Measurements from ENCODE around the gene DNM1L.

DNM1L gene

GRCh38 chr12:32765906-32766305 is 86.8 kb downstream of the DNM1L start:
- H3K4me1 Mint-ChIP-seq = no peaks in the 10 kb centered on the region
- peaks cover 27% of the 10 kb centered on the region for H3K27me3 Mint-ChIP-seq
- DNase-seq (no peak), ATAC-seq (no peak)
- no peak overlapping the region for H3K27ac Mint-ChIP-seq
- no peaks in the 10 kb centered on the region for H3K9me3 Mint-ChIP-seq
- H3K4me3 Mint-ChIP-seq = no peak overlapping the region

GRCh38 chr12:32768518-32768917 is 89.4 kb downstream of the DNM1L start:
- Mint-ChIP-seq H3K9me3 (no peaks in the 10 kb centered on the region), H3K4me3 (no peak overlapping the region), H3K27ac (no peak overlapping the region), H3K27me3 (peaks cover 22% of the 10 kb centered on the region), H3K4me1 (no peaks in the 10 kb centered on the region)
- DNase-seq (no peak), ATAC-seq (no peak)

- H3K4me3 Mint-ChIP-seq = no peak overlapping the region
- H3K27ac Mint-ChIP-seq = no peak overlapping the region
- no peaks in the 10 kb centered on the region for H3K4me1 Mint-ChIP-seq
- ATAC-seq = no peak
- DNase-seq = no peak
- no peaks in the 10 kb centered on the region for H3K9me3 Mint-ChIP-seq
- peaks cover 22% of the 10 kb centered on the region for H3K27me3 Mint-ChIP-seq
Measured at GRCh38 chr12:32770141-32770540, 91.0 kb downstream of the DNM1L start.

- no peaks in the 10 kb centered on the region for H3K9me3 Mint-ChIP-seq
- ATAC-seq (no peak), DNase-seq (no peak)
- peaks cover 8% of the 10 kb centered on the region for H3K27me3 Mint-ChIP-seq
- H3K4me3 Mint-ChIP-seq = no peak overlapping the region
- H3K4me1 Mint-ChIP-seq = no peaks in the 10 kb centered on the region
- no peak overlapping the region for H3K27ac Mint-ChIP-seq
Measured at GRCh38 chr12:32773691-32774090, 94.6 kb downstream of the DNM1L start.

- ATAC-seq (no peak), DNase-seq (no peak)
- peaks cover 10% of the 10 kb centered on the region for H3K27me3 Mint-ChIP-seq
- no peaks in the 10 kb centered on the region for H3K4me1 Mint-ChIP-seq
- H3K9me3 Mint-ChIP-seq = no peaks in the 10 kb centered on the region
- H3K4me3 Mint-ChIP-seq = no peak overlapping the region
- H3K27ac Mint-ChIP-seq = no peak overlapping the region
Measured at GRCh38 chr12:32776258-32776657, 97.2 kb downstream of the DNM1L start.

GRCh38 chr12:32777159-32777558 is 98.1 kb downstream of the DNM1L start:
- no peak for ATAC-seq
- H3K9me3 Mint-ChIP-seq = no peaks in the 10 kb centered on the region

GRCh38 chr12:32777691-32778175 is 98.6 kb downstream of the DNM1L start:
- peaks cover 10% of the 10 kb centered on the region for H3K27me3 Mint-ChIP-seq
- no peaks in the 10 kb centered on the region for H3K4me1 Mint-ChIP-seq
- no peaks in the 10 kb centered on the region for H3K9me3 Mint-ChIP-seq
- ATAC-seq = no peak
- no peak overlapping the region for H3K27ac Mint-ChIP-seq
- DNase-seq = no peak
- no peak overlapping the region for H3K4me3 Mint-ChIP-seq

More at GRCh38 chr12:32777159-32777558, 98.1 kb downstream of the DNM1L start:
- peaks cover 10% of the 10 kb centered on the region for H3K27me3 Mint-ChIP-seq
- no peak for DNase-seq
- no peaks in the 10 kb centered on the region for H3K4me1 Mint-ChIP-seq
- H3K27ac Mint-ChIP-seq = no peak overlapping the region
- H3K4me3 Mint-ChIP-seq = no peak overlapping the region

- DNase-seq (no peak), ATAC-seq (no peak)
- Mint-ChIP-seq H3K4me3 (no peak overlapping the region), H3K27ac (no peak overlapping the region), H3K27me3 (peaks cover 10% of the 10 kb centered on the region), H3K9me3 (no peaks in the 10 kb centered on the region), H3K4me1 (no peaks in the 10 kb centered on the region)
Measured at GRCh38 chr12:32780071-32780470, 101.0 kb downstream of the DNM1L start.

GRCh38 chr12:32783029-32783428 is 103.9 kb downstream of the DNM1L start:
- DNase-seq (no peak), ATAC-seq (no peak)
- Mint-ChIP-seq H3K27ac (no peak overlapping the region), H3K27me3 (peaks cover 10% of the 10 kb centered on the region), H3K4me3 (no peak overlapping the region), H3K9me3 (peaks cover 0 to 3% of the 10 kb centered on the region in 2 donors), H3K4me1 (no peaks in the 10 kb centered on the region)

GRCh38 chr12:32785557-32785956 is 106.5 kb downstream of the DNM1L start:
- Mint-ChIP-seq H3K27me3 (no peaks in the 10 kb centered on the region), H3K4me3 (no peak overlapping the region), H3K4me1 (no peaks in the 10 kb centered on the region), H3K9me3 (peaks cover 0 to 5% of the 10 kb centered on the region in 2 donors), H3K27ac (no peak overlapping the region)
- DNase-seq (no peak), ATAC-seq (no peak)

- Mint-ChIP-seq H3K27ac (no peak overlapping the region), H3K27me3 (no peaks in the 10 kb centered on the region), H3K9me3 (peaks cover 0 to 5% of the 10 kb centered on the region in 2 donors), H3K4me3 (no peak overlapping the region), H3K4me1 (no peaks in the 10 kb centered on the region)
- DNase-seq (no peak), ATAC-seq (no peak)
Measured at GRCh38 chr12:32788405-32788804, 109.3 kb downstream of the DNM1L start.

GRCh38 chr12:32789446-32789845 is 110.3 kb downstream of the DNM1L start:
- ATAC-seq = no peak
- DNase-seq = no peak
- Mint-ChIP-seq H3K9me3 (peaks cover 0 to 5% of the 10 kb centered on the region in 2 donors), H3K4me3 (no peak overlapping the region), H3K27me3 (no peaks in the 10 kb centered on the region), H3K4me1 (no peaks in the 10 kb centered on the region), H3K27ac (no peak overlapping the region)

- DNase-seq (no peak), ATAC-seq (no peak)
- Mint-ChIP-seq H3K4me1 (no peaks in the 10 kb centered on the region), H3K4me3 (no peak overlapping the region), H3K9me3 (peaks cover 0 to 5% of the 10 kb centered on the region in 2 donors), H3K27ac (no peak overlapping the region), H3K27me3 (no peaks in the 10 kb centered on the region)
Measured at GRCh38 chr12:32789916-32790315, 110.8 kb downstream of the DNM1L start.

- Mint-ChIP-seq H3K27ac (no peak overlapping the region), H3K4me3 (no peak overlapping the region), H3K9me3 (no peaks in the 10 kb centered on the region), H3K27me3 (no peaks in the 10 kb centered on the region), H3K4me1 (no peaks in the 10 kb centered on the region)
- no peak for ATAC-seq
- no peak for DNase-seq
Measured at GRCh38 chr12:32794281-32794680, 115.2 kb downstream of the DNM1L start.
